WTC11 (cell line): ENCODE data around the gene ZNF385A.

ENCODE experiments used
- EMX1 ChIP-seq: fragments of 250-450 bp; sonication (Bioruptor Pico); IDR thresholded peaks from 2 replicates; pipeline ENCODE4 v1.8.0; 2021; ENCODE audit warnings: mild to moderate bottlenecking
- MAX ChIP-seq: sonication (generic); formaldehyde crosslinking; IDR thresholded peaks from 2 replicates; pipeline ENCODE4 v1.8.0; 2022; ENCODE audit warnings: mild to moderate bottlenecking, missing genetic modification reagents

DNA sequence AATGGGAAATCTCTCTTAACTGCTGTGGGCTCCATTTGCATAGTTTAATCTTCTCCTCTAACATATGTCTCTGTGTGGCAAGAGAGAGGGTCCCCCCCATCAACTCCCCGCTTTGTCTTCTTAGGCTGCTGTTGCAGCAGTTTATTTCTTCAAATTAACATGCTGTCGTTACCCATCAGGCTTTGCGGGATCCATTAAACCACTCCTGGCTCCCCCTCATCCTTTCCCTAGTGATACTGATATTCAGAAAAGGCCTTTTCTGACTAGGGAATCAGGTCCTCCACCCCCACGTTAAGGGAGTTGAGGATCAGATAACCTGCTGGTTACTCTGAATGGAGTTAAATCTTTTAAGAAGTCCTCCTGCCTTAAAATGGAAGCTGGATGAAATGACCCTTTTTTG lies 35.5 kb downstream of the ZNF385A start:
- no peak for TF ChIP-seq EMX1 (CRISPR knock-in tag)
- no peak for TF ChIP-seq MAX (CRISPR knock-in tag)
